Measurements from ENCODE around the gene CHI3L2. TPM values are rescaled to one million over a fixed set of nuclear protein-coding genes. Genes with fewer than 3 reads are reported as not detected.

The CHI3L2 gene
- total RNA-seq, 1 donor from 2014 or later = 3.9 TPM

- Mint-ChIP-seq H3K9me3 (no peaks in the 10 kb centered on the region), H3K27ac (peak overlapping the region; percentile 98), H3K36me3 (ENCODE audit: low read depth) (peaks cover 70% of the 10 kb centered on the region), H3K4me3 (peak overlapping the region; percentile 98), H3K4me1 (peaks cover 70% of the 10 kb centered on the region), H3K27me3 (no peaks in the 10 kb centered on the region)
- intact Hi-C loops (cut with micrococcal nuclease) = loop anchor here (1.0 to 5.0 kb wide), 2 partner anchors 137 to 250 kb away; partner anchors contain the start of genes ATP5PB and WDR77
- peak; percentile 87 for DNase-seq
Measured at GRCh38 chr1:111197598-111198284, 29.8 kb upstream of the CHI3L2 start.

- intact Hi-C loops (cut with micrococcal nuclease) = loop anchor here (5.0 kb wide), 1 partner anchor 248 kb away; the partner anchor contains the start of genes ATP5PB and WDR77
- Mint-ChIP-seq H3K9me3 (no peaks in the 10 kb centered on the region), H3K4me3 (peak overlapping the region; percentile 98), H3K36me3 (ENCODE audit: low read depth) (peaks cover 59% of the 10 kb centered on the region), H3K27ac (peak overlapping the region; percentile 98), H3K27me3 (no peaks in the 10 kb centered on the region), H3K4me1 (peaks cover 67% of the 10 kb centered on the region)
- peak; percentile 64 for DNase-seq
Measured at GRCh38 chr1:111198836-111199235, 28.7 kb upstream of the CHI3L2 start.

- H3K36me3 Mint-ChIP-seq (ENCODE audit: low read depth) = peaks cover 54% of the 10 kb centered on the region
- intact Hi-C loops (cut with micrococcal nuclease) = loop anchor here (5.0 kb wide), 1 partner anchor 248 kb away; the partner anchor contains the start of genes ATP5PB and WDR77
Measured at GRCh38 chr1:111199329-111199728, 28.2 kb upstream of the CHI3L2 start.

GRCh38 chr1:111199881-111200801 is 27.4 kb upstream of the CHI3L2 start, which contains the start of gene DENND2D:
DENND2D (minus strand) TSS chr1:111200646; CDS start chr1:111200459, 187 bp downstream.
- Mint-ChIP-seq H3K27ac (peak within 1 kb of the TSS; percentile 98), H3K36me3 (ENCODE audit: low read depth) (peaks cover 46% of the 10 kb centered on the region), H3K9me3 (no peaks in the 10 kb centered on the region), H3K4me3 (peak within 1 kb of the TSS; percentile 98), H3K4me1 (peaks cover 59% of the 10 kb centered on the region), H3K27me3 (no peaks in the 10 kb centered on the region)
- peak; percentile 89 for DNase-seq
- intact Hi-C loops (cut with micrococcal nuclease) = loop anchor here (1.0 to 5.0 kb wide), 7 partner anchors 16 to 557 kb away; partner anchors contain the start of genes ATP5PB, DDX20, KCNA3 and LRIF1

More at GRCh38 chr1:111199329-111199728, 28.2 kb upstream of the CHI3L2 start:
- Mint-ChIP-seq H3K4me3 (peak overlapping the region; percentile 98), H3K27ac (peak overlapping the region; percentile 98), H3K9me3 (no peaks in the 10 kb centered on the region), H3K27me3 (no peaks in the 10 kb centered on the region), H3K4me1 (peaks cover 62% of the 10 kb centered on the region)
- peak; percentile 75 for DNase-seq

- no peaks in the 10 kb centered on the region for H3K27me3 Mint-ChIP-seq
- H3K4me3 Mint-ChIP-seq = peak overlapping the region; percentile 98
- H3K4me1 Mint-ChIP-seq = peaks cover 60% of the 10 kb centered on the region
- no peak for DNase-seq
- peak overlapping the region; percentile 98 for H3K27ac Mint-ChIP-seq
- H3K36me3 Mint-ChIP-seq (ENCODE audit: low read depth) = peaks cover 39% of the 10 kb centered on the region
- H3K9me3 Mint-ChIP-seq = no peaks in the 10 kb centered on the region
- intact Hi-C loops (cut with micrococcal nuclease) = loop anchor here (1.0 to 5.0 kb wide), 6 partner anchors 16 to 557 kb away; partner anchors contain the start of genes DDX20, KCNA3 and LRIF1
Measured at GRCh38 chr1:111200802-111201161, 26.7 kb upstream of the CHI3L2 start.

- intact Hi-C loops (cut with micrococcal nuclease) = loop anchor here (2.0 to 5.0 kb wide), 5 partner anchors 63 to 556 kb away; partner anchors contain the start of genes DDX20, KCNA3 and LRIF1
- peak; percentile 70 for DNase-seq
- Mint-ChIP-seq H3K36me3 (ENCODE audit: low read depth) (peaks cover 32% of the 10 kb centered on the region), H3K9me3 (no peaks in the 10 kb centered on the region), H3K27me3 (no peaks in the 10 kb centered on the region), H3K4me1 (peaks cover 59% of the 10 kb centered on the region), H3K4me3 (peak overlapping the region; percentile 98), H3K27ac (peak overlapping the region; percentile 98)
Measured at GRCh38 chr1:111201275-111202090, 26.0 kb upstream of the CHI3L2 start.

GRCh38 chr1:111202366-111202706 is 25.2 kb upstream of the CHI3L2 start:
- no peaks in the 10 kb centered on the region for H3K27me3 Mint-ChIP-seq
- H3K4me1 Mint-ChIP-seq = peaks cover 53% of the 10 kb centered on the region
- intact Hi-C loops (cut with micrococcal nuclease) = loop anchor here (5.0 kb wide), 4 partner anchors 240 to 555 kb away; partner anchors contain the start of genes DDX20, KCNA3 and LRIF1
- H3K36me3 Mint-ChIP-seq (ENCODE audit: low read depth) = peaks cover 24% of the 10 kb centered on the region
- H3K27ac Mint-ChIP-seq = peak overlapping the region; percentile 82
- peak; percentile 61 for DNase-seq
- H3K9me3 Mint-ChIP-seq = no peaks in the 10 kb centered on the region
- H3K4me3 Mint-ChIP-seq = peak overlapping the region; percentile 98

- DNase-seq = peak; percentile 70
- Mint-ChIP-seq H3K27ac (peak overlapping the region; percentile 82), H3K36me3 (ENCODE audit: low read depth) (peaks cover 17% of the 10 kb centered on the region), H3K4me3 (peak overlapping the region; percentile 98), H3K4me1 (peaks cover 51% of the 10 kb centered on the region), H3K9me3 (no peaks in the 10 kb centered on the region), H3K27me3 (no peaks in the 10 kb centered on the region)
- intact Hi-C loops (cut with micrococcal nuclease) = loop anchor here (1.0 to 5.0 kb wide), 5 partner anchors 18 to 554 kb away; partner anchors contain the start of genes DDX20, KCNA3 and LRIF1
Measured at GRCh38 chr1:111202707-111203623, 24.5 kb upstream of the CHI3L2 start.

GRCh38 chr1:111203681-111204200 is 23.8 kb upstream of the CHI3L2 start:
- Mint-ChIP-seq H3K27ac (peak overlapping the region; percentile 82), H3K4me3 (peak overlapping the region; percentile 98), H3K9me3 (no peaks in the 10 kb centered on the region), H3K36me3 (ENCODE audit: low read depth) (peaks cover 10% of the 10 kb centered on the region), H3K4me1 (peaks cover 55% of the 10 kb centered on the region), H3K27me3 (no peaks in the 10 kb centered on the region)
- peak; percentile 96 for DNase-seq
- intact Hi-C loops (cut with micrococcal nuclease) = loop anchor here (1.0 to 5.0 kb wide), 6 partner anchors 13 to 554 kb away; partner anchors contain the start of genes DDX20, KCNA3 and LRIF1

- H3K4me3 Mint-ChIP-seq = peak overlapping the region; percentile 98
- no peaks in the 10 kb centered on the region for H3K27me3 Mint-ChIP-seq
- intact Hi-C loops (cut with micrococcal nuclease) = loop anchor here (1.0 to 5.0 kb wide), 5 partner anchors 12 to 553 kb away; partner anchors contain the start of genes DDX20, KCNA3 and LRIF1
- H3K4me1 Mint-ChIP-seq = peaks cover 59% of the 10 kb centered on the region
- H3K9me3 Mint-ChIP-seq = no peaks in the 10 kb centered on the region
- peak overlapping the region; percentile 91 for H3K27ac Mint-ChIP-seq
- DNase-seq = peak; percentile 91
- peaks cover 6% of the 10 kb centered on the region for H3K36me3 Mint-ChIP-seq (ENCODE audit: low read depth)
Measured at GRCh38 chr1:111204201-111204982, 23.1 kb upstream of the CHI3L2 start.
